ENCODE measurements around the gene SLC15A4. TPM values are rescaled to one million over a fixed set of nuclear protein-coding genes. Genes with fewer than 3 reads are reported as not detected.

SLC15A4 gene
- total and polyA plus RNA-seq, 9 of the 15 experiments (the other 6 are each of a cell fraction or from before 2014, with no cell fraction given), result 5.5 to 20.8 (median 10.1) TPM

GRCh38 chr12:128814411-128815261 is 9.1 kb downstream of the SLC15A4 start:
- DNase-seq (ENCODE audit: extremely low read depth in 1 of 4, low spot score in 3 of 4) (no peak), FAIRE-seq (no peak), ATAC-seq (no peak)
- peaks cover 67% of the 10 kb centered on the region for H3K79me2 ChIP-seq (ENCODE audit: control insufficient read depth, insufficient read depth, low read length)
- no peak overlapping the region for H2AFZ ChIP-seq (ENCODE audit: low read depth, low read length)
- CTCF ChIA-PET (ENCODE audit: low intra/inter-chr PET ratio), result no interaction called here
- no peaks in the 10 kb centered on the region for H3K9me3 ChIP-seq (replicated peaks; ENCODE audit: control insufficient read depth, insufficient read depth, low read depth, low read length)
- H4K20me1 ChIP-seq (replicated peaks; ENCODE audit: control insufficient read depth, insufficient read depth, low read length), result peaks cover 2% of the 10 kb centered on the region; the same call in 1 of the 2 replicates
- peaks cover 44% of the 10 kb centered on the region for H3K36me3 ChIP-seq (ENCODE audit: control insufficient read depth, insufficient read depth, low read length)
- no peak overlapping the region for H3K27ac ChIP-seq (ENCODE audit: extremely low read depth, low read depth, low read length)
- POLR2A ChIA-PET, result no interaction called here
- no peak overlapping the region for H3K9ac ChIP-seq (ENCODE audit: insufficient read depth in 1 of 2, low read depth in 2 of 2, low read length in 2 of 2)
- in situ Hi-C loops (cut with MboI) (no loop called here), intact Hi-C loops (cut with micrococcal nuclease) (no loop called here)
- no peaks in the 10 kb centered on the region for H3K27me3 ChIP-seq (ENCODE audit: control insufficient read depth in 2 of 2, insufficient read depth in 2 of 2, low read length in 2 of 2)
- TF ChIP-seq ZNF644 (tag; IDR thresholded peaks at IDR 0.05; ENCODE audit: low read depth), result no peak
- TF ChIP-seq THRA (IDR thresholded peaks at IDR 0.05), result no peak
- no peak for TF ChIP-seq BCOR (IDR thresholded peaks at IDR 0.05)
- no peak for TF ChIP-seq SETDB1 (IDR thresholded peaks at IDR 0.05; ENCODE audit: low read length)
- no peak for TF ChIP-seq ZNF395 (CRISPR knock-in tag; IDR thresholded peaks at IDR 0.05)
- TF ChIP-seq E2F4 (CRISPR knock-in tag; IDR thresholded peaks at IDR 0.05; ENCODE audit: low read depth), result no peak
- no TSS peak for BruUV-seq (replicated peaks)
- H3K4me1 ChIP-seq (replicated peaks in 1 of 2; ENCODE audit: control insufficient read depth in 2 of 2, insufficient read depth in 2 of 2, low read length in 2 of 2), result peaks cover 5 to 12% of the 10 kb centered on the region in 2 experiments; a peak in 3 of 5 replicates
- WGBS (ENCODE audit: insufficient coverage, low coverage, missing lambda C conversion rate), result 94% methylated on average over 25 of the region's 25 CpGs
- no peaks in the 10 kb centered on the region for H3K9me1 ChIP-seq (ENCODE audit: control insufficient read depth, insufficient read depth, low read length)
- H3K4me2 ChIP-seq (ENCODE audit: insufficient read depth, low read length), result no peak overlapping the region
- H3K4me3 ChIP-seq, result no peak overlapping the region
